GM23248 (cell line): Measurements from ENCODE around the gene TBCEL.

Source experiments
- EZH2 ChIP-seq: fragments of 200-600 bp; sonication (generic); IDR thresholded peaks from 2 replicates; pipeline ENCODE4 v1.6.1; 2018; ENCODE audit warnings: antibody characterized with exemption, mild to moderate bottlenecking; ENCODE audit not compliant: insufficient read depth, poor library complexity, severe bottlenecking
- EZH2phosphoT487 ChIP-seq: fragments of 200-600 bp; sonication (generic); IDR thresholded peaks from 2 replicates; pipeline ENCODE4 v1.6.1; 2018; ENCODE audit warnings: antibody characterized with exemption, moderate library complexity, mild to moderate bottlenecking, low read depth; ENCODE audit not compliant: insufficient read depth

- TF ChIP-seq EZH2 = no peak
- TF ChIP-seq EZH2phosphoT487 = no peak
Observed at GRCh38 chr11:121082219-121082618, 58.3 kb downstream of the TBCEL start.
